Measurements from ENCODE around the gene CRYBG3.
A peak's percentile ranks its signal among the peaks of the same experiment; 100 is the strongest.

Gene CRYBG3

GRCh38 chr3:97981886-97982285, 160.1 kb downstream of the CRYBG3 start:
- H3K36me3 ChIP-seq (ENCODE audit: control insufficient read depth in 4 of 4, insufficient read depth in 4 of 4, low read length in 3 of 4) = no peaks in the 10 kb centered on the region
- no peaks in the 10 kb centered on the region for H3K9me3 ChIP-seq (ENCODE audit: control extremely low read depth in 1 of 5, control insufficient read depth in 4 of 5, insufficient read depth in 2 of 5, low read depth in 1 of 5, low read length in 4 of 5)
- CTCF ChIA-PET = no interaction called here
- H3K27ac ChIP-seq (ENCODE audit: insufficient read depth in 1 of 2, low read depth in 1 of 2, low read length in 2 of 2, poor library complexity in 1 of 2, severe bottlenecking in 2 of 2) = no peak overlapping the region
- POLR2A ChIA-PET = no interaction called here
- peak in 2 of 3 donors; percentile 9 to 16 for DNase-seq
- peaks cover 0 to 8% (median 0%) of the 10 kb centered on the region in 4 experiments for H3K4me1 ChIP-seq (ENCODE audit: control extremely low read depth in 1 of 4, control insufficient read depth in 4 of 4, insufficient read depth in 4 of 4, low read length in 3 of 4)
- WGBS (ENCODE audit: insufficient coverage) = 63% methylated on average over 1 of the region's 3 CpGs
- H3K27me3 ChIP-seq (replicated peaks in 2 of 5; ENCODE audit: control insufficient read depth in 4 of 5, insufficient read depth in 5 of 5, low read length in 4 of 5) = no peaks in the 10 kb centered on the region
- no peak overlapping the region for H3K4me3 ChIP-seq (ENCODE audit: control insufficient read depth in 1 of 7, extremely low read depth in 1 of 7, insufficient read depth in 4 of 7, low read depth in 2 of 7, low read length in 6 of 7)

GRCh38 chr3:97983933-97984491, 162.2 kb downstream of the CRYBG3 start:
- POLR2A ChIA-PET = no interaction called here
- no peak for DNase-seq
- CTCF ChIA-PET = interaction anchor here (1.3 kb wide), 1 partner anchor 10 kb away, joined by 3 read pairs; no protein-coding TSS in a partner anchor
- no peak overlapping the region for H3K4me3 ChIP-seq (ENCODE audit: control insufficient read depth in 1 of 7, extremely low read depth in 1 of 7, insufficient read depth in 4 of 7, low read depth in 2 of 7, low read length in 6 of 7)
- H3K27ac ChIP-seq (ENCODE audit: insufficient read depth in 1 of 2, low read depth in 1 of 2, low read length in 2 of 2, poor library complexity in 1 of 2, severe bottlenecking in 2 of 2) = no peak overlapping the region
- no peaks in the 10 kb centered on the region for H3K9me3 ChIP-seq (ENCODE audit: control extremely low read depth in 1 of 5, control insufficient read depth in 4 of 5, insufficient read depth in 2 of 5, low read depth in 1 of 5, low read length in 4 of 5)
- H3K36me3 ChIP-seq (ENCODE audit: control insufficient read depth in 4 of 4, insufficient read depth in 4 of 4, low read length in 3 of 4) = no peaks in the 10 kb centered on the region
- WGBS (ENCODE audit: insufficient coverage) = no CpG with 5 or more reads among the region's 2 CpGs
- H3K27me3 ChIP-seq (replicated peaks in 2 of 5; ENCODE audit: control insufficient read depth in 4 of 5, insufficient read depth in 5 of 5, low read length in 4 of 5) = no peaks in the 10 kb centered on the region
- H3K4me1 ChIP-seq (ENCODE audit: control extremely low read depth in 1 of 4, control insufficient read depth in 4 of 4, insufficient read depth in 4 of 4, low read length in 3 of 4) = peaks cover 0 to 8% (median 0%) of the 10 kb centered on the region in 4 experiments

GRCh38 chr3:97987306-97987705, 165.5 kb downstream of the CRYBG3 start:
- ChIA-PET POLR2A (no interaction called here), CTCF (no interaction called here)
- no peak for DNase-seq
- no peak overlapping the region for H3K27ac ChIP-seq (ENCODE audit: insufficient read depth in 1 of 2, low read depth in 1 of 2, low read length in 2 of 2, poor library complexity in 1 of 2, severe bottlenecking in 2 of 2)
- H3K27me3 ChIP-seq (replicated peaks in 2 of 5; ENCODE audit: control insufficient read depth in 4 of 5, insufficient read depth in 5 of 5, low read length in 4 of 5) = no peaks in the 10 kb centered on the region
- H3K36me3 ChIP-seq (ENCODE audit: control insufficient read depth in 4 of 4, insufficient read depth in 4 of 4, low read length in 3 of 4) = no peaks in the 10 kb centered on the region
- WGBS (ENCODE audit: insufficient coverage) = 100% methylated on average over 1 of the region's 2 CpGs
- no peak overlapping the region for H3K4me3 ChIP-seq (ENCODE audit: control insufficient read depth in 1 of 7, extremely low read depth in 1 of 7, insufficient read depth in 4 of 7, low read depth in 2 of 7, low read length in 6 of 7)
- no peaks in the 10 kb centered on the region for H3K9me3 ChIP-seq (ENCODE audit: control extremely low read depth in 1 of 5, control insufficient read depth in 4 of 5, insufficient read depth in 2 of 5, low read depth in 1 of 5, low read length in 4 of 5)
- H3K4me1 ChIP-seq (ENCODE audit: control extremely low read depth in 1 of 4, control insufficient read depth in 4 of 4, insufficient read depth in 4 of 4, low read length in 3 of 4) = peaks cover 0 to under 1% (median 0%) of the 10 kb centered on the region in 4 experiments

DNA sequence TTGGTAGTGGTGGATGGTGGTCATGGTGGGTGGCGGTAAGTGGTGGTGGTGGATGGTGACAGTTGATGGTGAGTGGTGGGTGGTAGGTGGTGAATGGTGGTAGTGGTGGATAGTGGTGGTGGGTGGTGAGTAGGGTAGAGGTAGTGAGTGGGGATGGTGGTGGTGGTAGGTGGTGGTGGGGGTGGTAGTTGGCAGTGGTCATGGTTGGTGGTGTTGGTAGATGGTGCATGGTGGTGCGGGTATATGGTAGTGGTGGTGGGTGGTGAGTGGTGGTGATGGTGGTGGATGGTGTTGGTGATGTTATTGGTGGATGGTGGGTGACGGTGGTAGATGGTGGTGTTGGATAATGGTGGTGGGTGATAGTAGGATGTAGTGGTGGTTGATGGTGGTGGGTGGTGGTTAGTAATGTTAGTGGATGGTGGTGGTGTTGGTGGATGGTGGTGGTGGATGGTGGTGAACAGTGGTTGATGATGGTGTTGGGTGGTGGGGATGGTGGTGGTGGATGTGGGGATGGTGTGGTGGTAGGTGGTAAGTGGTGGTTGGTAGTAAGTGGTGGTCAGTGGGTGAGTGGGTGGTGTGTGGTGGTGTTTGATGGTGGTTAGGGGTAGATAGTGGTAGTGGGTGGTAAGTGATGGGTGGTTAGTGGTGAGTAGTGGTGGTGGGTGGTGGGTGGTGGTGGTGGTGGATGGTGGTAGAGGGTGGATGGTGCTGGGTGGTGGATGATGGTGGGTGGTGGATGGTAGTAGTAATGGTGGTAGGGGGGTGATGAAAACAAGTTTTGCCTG, 167.2 kb downstream of the CRYBG3 start:
- Histone ChIP-seq H3K36me3 (ENCODE audit: control insufficient read depth in 4 of 4, insufficient read depth in 4 of 4, low read length in 3 of 4) (no peaks in the 10 kb centered on the region), H3K9me3 (ENCODE audit: control extremely low read depth in 1 of 5, control insufficient read depth in 4 of 5, insufficient read depth in 2 of 5, low read depth in 1 of 5, low read length in 4 of 5) (no peaks in the 10 kb centered on the region), H3K27ac (ENCODE audit: insufficient read depth in 1 of 2, low read depth in 1 of 2, low read length in 2 of 2, poor library complexity in 1 of 2, severe bottlenecking in 2 of 2) (no peak overlapping the region), H3K4me3 (ENCODE audit: control insufficient read depth in 1 of 7, extremely low read depth in 1 of 7, insufficient read depth in 4 of 7, low read depth in 2 of 7, low read length in 6 of 7) (no peak overlapping the region), H3K4me1 (ENCODE audit: control extremely low read depth in 1 of 4, control insufficient read depth in 4 of 4, insufficient read depth in 4 of 4, low read length in 3 of 4) (no peaks in the 10 kb centered on the region), H3K27me3 (replicated peaks in 2 of 5; ENCODE audit: control insufficient read depth in 4 of 5, insufficient read depth in 5 of 5, low read length in 4 of 5) (no peaks in the 10 kb centered on the region)
- no peak for DNase-seq
- POLR2A ChIA-PET = no interaction called here
- WGBS (ENCODE audit: insufficient coverage) = 100% methylated on average over 2 of the region's 3 CpGs
- CTCF ChIA-PET = no interaction called here

DNA sequence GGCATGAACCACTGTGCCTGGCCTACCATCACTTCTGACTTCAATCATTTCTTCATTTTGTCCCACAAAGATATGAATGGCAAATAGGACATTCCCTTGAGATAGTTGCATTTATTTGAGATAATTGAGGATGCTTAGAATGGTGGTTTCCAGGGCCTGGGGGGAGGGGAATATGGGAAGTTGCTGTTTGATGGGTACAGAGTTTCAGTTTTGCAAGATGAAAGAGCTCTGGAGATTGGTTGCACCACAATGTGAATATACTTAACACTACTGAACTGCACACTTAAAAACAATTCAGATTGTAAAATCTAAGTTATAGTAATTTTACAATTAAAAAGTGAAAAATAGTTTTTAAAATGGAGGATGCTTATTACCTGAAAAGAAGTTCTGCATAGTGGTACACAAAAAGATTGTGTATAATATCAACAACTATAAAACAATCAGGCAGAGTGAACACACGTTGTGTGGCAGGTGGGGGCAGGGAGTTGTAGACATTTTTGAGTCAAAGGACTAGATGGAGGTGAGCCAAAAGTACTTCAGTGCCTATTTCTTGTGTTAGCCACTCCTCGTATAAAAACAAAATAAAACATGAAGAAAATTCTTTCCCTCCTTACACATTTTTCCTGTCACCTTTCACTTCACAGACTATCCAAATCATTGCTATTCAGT, 168.9 kb downstream of the CRYBG3 start:
- POLR2A ChIA-PET = no interaction called here
- 100% methylated on average over 1 of the region's 2 CpGs for WGBS (ENCODE audit: insufficient coverage)
- no peak overlapping the region for H3K4me3 ChIP-seq (ENCODE audit: control insufficient read depth in 1 of 7, extremely low read depth in 1 of 7, insufficient read depth in 4 of 7, low read depth in 2 of 7, low read length in 6 of 7)

DNA sequence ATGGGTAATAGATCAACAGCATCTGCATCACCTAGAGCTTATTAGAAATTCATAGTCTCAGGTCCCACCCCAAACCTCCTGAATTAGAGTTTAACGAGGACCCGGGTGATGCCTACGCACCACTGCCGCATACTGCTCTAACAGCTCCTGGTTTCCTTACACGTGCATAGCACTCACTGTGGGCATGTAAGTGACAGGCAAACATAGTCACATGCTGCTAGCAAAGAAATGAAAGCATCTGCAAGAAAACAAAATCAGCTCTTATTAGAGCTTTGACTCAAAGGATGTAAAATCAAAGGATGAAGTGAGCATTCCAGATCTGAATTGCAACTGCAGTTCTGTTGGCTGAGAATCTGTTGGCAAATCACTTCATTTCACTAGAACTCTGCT, 169.5 kb downstream of the CRYBG3 start:
- no peak for DNase-seq
- WGBS (ENCODE audit: insufficient coverage) = 90% methylated on average over 2 of the region's 5 CpGs
- H3K4me3 ChIP-seq (ENCODE audit: control insufficient read depth in 1 of 7, extremely low read depth in 1 of 7, insufficient read depth in 4 of 7, low read depth in 2 of 7, low read length in 6 of 7) = no peak overlapping the region
- H3K4me1 ChIP-seq (ENCODE audit: control extremely low read depth in 1 of 4, control insufficient read depth in 4 of 4, insufficient read depth in 4 of 4, low read length in 3 of 4) = no peaks in the 10 kb centered on the region
- ChIA-PET POLR2A (no interaction called here), CTCF (no interaction called here)
- no peaks in the 10 kb centered on the region for H3K27me3 ChIP-seq (replicated peaks in 2 of 5; ENCODE audit: control insufficient read depth in 4 of 5, insufficient read depth in 5 of 5, low read length in 4 of 5)
- no peaks in the 10 kb centered on the region for H3K36me3 ChIP-seq (ENCODE audit: control insufficient read depth in 4 of 4, insufficient read depth in 4 of 4, low read length in 3 of 4)
- no peak overlapping the region for H3K27ac ChIP-seq (ENCODE audit: insufficient read depth in 1 of 2, low read depth in 1 of 2, low read length in 2 of 2, poor library complexity in 1 of 2, severe bottlenecking in 2 of 2)
- no peaks in the 10 kb centered on the region for H3K9me3 ChIP-seq (ENCODE audit: control extremely low read depth in 1 of 5, control insufficient read depth in 4 of 5, insufficient read depth in 2 of 5, low read depth in 1 of 5, low read length in 4 of 5)

More for the DNA sequence above, 168.9 kb downstream of the CRYBG3 start:
- Histone ChIP-seq H3K4me1 (ENCODE audit: control extremely low read depth in 1 of 4, control insufficient read depth in 4 of 4, insufficient read depth in 4 of 4, low read length in 3 of 4) (no peaks in the 10 kb centered on the region), H3K27me3 (replicated peaks in 2 of 5; ENCODE audit: control insufficient read depth in 4 of 5, insufficient read depth in 5 of 5, low read length in 4 of 5) (no peaks in the 10 kb centered on the region), H3K27ac (ENCODE audit: insufficient read depth in 1 of 2, low read depth in 1 of 2, low read length in 2 of 2, poor library complexity in 1 of 2, severe bottlenecking in 2 of 2) (no peak overlapping the region), H3K36me3 (ENCODE audit: control insufficient read depth in 4 of 4, insufficient read depth in 4 of 4, low read length in 3 of 4) (no peaks in the 10 kb centered on the region), H3K9me3 (ENCODE audit: control extremely low read depth in 1 of 5, control insufficient read depth in 4 of 5, insufficient read depth in 2 of 5, low read depth in 1 of 5, low read length in 4 of 5) (no peaks in the 10 kb centered on the region)
- CTCF ChIA-PET = no interaction called here
- DNase-seq = no peak

DNA sequence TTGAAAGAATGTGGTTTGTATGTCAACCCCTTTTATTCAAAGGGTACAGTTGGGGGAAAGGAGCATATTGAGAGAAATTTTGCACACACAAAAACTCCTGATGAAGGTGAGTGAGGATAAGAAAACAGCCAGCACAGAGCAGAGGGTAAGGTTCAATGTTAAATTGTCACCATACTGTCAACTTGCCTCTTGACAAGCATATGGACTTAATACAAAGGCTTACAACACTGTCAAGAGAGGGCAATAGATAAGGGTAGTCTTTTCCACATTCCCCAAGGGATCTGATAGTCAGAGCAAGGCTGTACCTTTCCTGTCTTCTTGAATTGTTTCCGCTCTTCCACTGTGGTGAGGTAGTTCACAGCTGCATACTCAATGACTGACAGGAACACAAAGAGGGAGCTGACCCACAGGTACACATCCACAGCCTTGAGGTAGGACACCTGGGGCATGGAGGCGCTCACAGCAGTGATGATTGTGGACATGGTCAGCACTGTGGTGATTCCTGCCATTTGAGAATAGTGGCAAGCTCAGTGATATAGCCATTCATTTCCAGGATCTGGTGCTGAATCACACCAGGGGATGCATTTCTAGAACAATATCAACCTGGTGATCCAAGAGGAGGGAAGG, 170.8 kb downstream of the CRYBG3 start:
- CTCF ChIA-PET = no interaction called here
- POLR2A ChIA-PET = no interaction called here
- Histone ChIP-seq H3K27me3 (replicated peaks in 2 of 5; ENCODE audit: control insufficient read depth in 4 of 5, insufficient read depth in 5 of 5, low read length in 4 of 5) (no peaks in the 10 kb centered on the region), H3K36me3 (ENCODE audit: control insufficient read depth in 4 of 4, insufficient read depth in 4 of 4, low read length in 3 of 4) (no peaks in the 10 kb centered on the region), H3K9me3 (ENCODE audit: control extremely low read depth in 1 of 5, control insufficient read depth in 4 of 5, insufficient read depth in 2 of 5, low read depth in 1 of 5, low read length in 4 of 5) (no peaks in the 10 kb centered on the region), H3K27ac (ENCODE audit: insufficient read depth in 1 of 2, low read depth in 1 of 2, low read length in 2 of 2, poor library complexity in 1 of 2, severe bottlenecking in 2 of 2) (no peak overlapping the region), H3K4me3 (ENCODE audit: control insufficient read depth in 1 of 7, extremely low read depth in 1 of 7, insufficient read depth in 4 of 7, low read depth in 2 of 7, low read length in 6 of 7) (no peak overlapping the region), H3K4me1 (ENCODE audit: control extremely low read depth in 1 of 4, control insufficient read depth in 4 of 4, insufficient read depth in 4 of 4, low read length in 3 of 4) (no peaks in the 10 kb centered on the region)
- no peak for DNase-seq
- 100% methylated on average over 2 of the region's 2 CpGs for WGBS (ENCODE audit: insufficient coverage)
